K562 (cell line): ENCODE results near the gene FBL. TPM values are rescaled to one million over a fixed set of nuclear protein-coding genes. Genes with fewer than 3 reads are reported as not detected.

Source experiments
- ATAC-seq: fragments of 200-7000 bp; cut with Tn5 transposase; 3 replicates; pipeline ENCODE4 v1.9.1; 2020; ENCODE audit warnings: moderate library complexity
- BruUV-seq: library from RNA; stranded (reverse); fragments of 400-500 nt; replicated peaks from 2 replicates; lab custom pipeline; 2021; lab: Mats Ljungman, UMichigan
- CTCF ChIA-PET: fragments of 300-600 bp; formaldehyde crosslinking; extraction: SDS; loops from one replicate; lab custom pipeline; 2021; ENCODE audit warnings: low intra/inter-chr PET ratio; lab: Yijun Ruan, JAX
- POLR2A ChIA-PET: fragments of 300-600, 350-650 bp; sonication (Branson Sonifier 250); formaldehyde crosslinking; extraction: SDS; loops from one replicate; lab custom pipeline; 2021; ENCODE audit warnings: antibody characterized with exemption, inconsistent platforms; lab: Yijun Ruan, JAX
- DNase-seq, 4 experiments: peaks; one replicate each; pipeline versions ENCODE4 v3.0.0 to v3.0.0-alpha.2; 2011 to 2018; ENCODE audit warnings: low spot score in 3 of 4, mixed read lengths in 3 of 4; ENCODE audit errors: extremely low read depth in 1 of 4
- FAIRE-seq: peaks from 2 replicates; lab custom pipeline; 2011; peaks lifted over from hg19 to GRCh38; lab: Jason Lieb, UNC
- H2AFZ ChIP-seq: 2 replicates; pipeline ENCODE4 v1.6.0; 2011; ENCODE audit warnings: low read depth, low read length, control low read depth, inconsistent platforms
- H3K27ac ChIP-seq: fragments of 200-600 bp; 3 replicates; pipeline ENCODE4 v1.8.0; 2011; ENCODE audit warnings: low read depth, mild to moderate bottlenecking, control low read depth, inconsistent platforms, low read length, moderate library complexity, mixed read lengths; ENCODE audit errors: extremely low read depth
- H3K27me3 ChIP-seq, 2 experiments: fragments of 300-600 bp in 1 of 2; 2 replicates in 1 of 2; 3 replicates in 1 of 2; pipeline versions ENCODE4 v1.6.0 to v1.8.0; 2011; ENCODE audit warnings: inconsistent platforms in 2 of 2, low read length in 2 of 2, mild to moderate bottlenecking in 1 of 2, mixed read lengths in 1 of 2, moderate library complexity in 1 of 2; ENCODE audit not compliant: control insufficient read depth in 2 of 2, insufficient read depth in 2 of 2
- H3K36me3 ChIP-seq: fragments of 300-600 bp; 3 replicates; pipeline ENCODE4 v1.8.0; 2011; ENCODE audit warnings: mild to moderate bottlenecking, low read length, inconsistent platforms; ENCODE audit not compliant: control insufficient read depth, insufficient read depth
- H3K4me1 ChIP-seq, 2 experiments: fragments of 200-600 bp in 1 of 2; replicated peaks in 1 of 2; 2 replicates in 1 of 2; 3 replicates in 1 of 2; pipeline versions ENCODE4 v1.5.1 to v1.8.0; 2011; ENCODE audit warnings: inconsistent platforms in 2 of 2, low read length in 2 of 2, mild to moderate bottlenecking in 1 of 2, mixed read lengths in 1 of 2, moderate library complexity in 1 of 2; ENCODE audit not compliant: control insufficient read depth in 2 of 2, insufficient read depth in 2 of 2
- H3K4me2 ChIP-seq: 2 replicates; pipeline ENCODE4 v1.6.1; 2011; ENCODE audit warnings: low read length, control low read depth, inconsistent platforms, mixed read lengths; ENCODE audit not compliant: insufficient read depth
- H3K4me3 ChIP-seq: fragments of 200-600 bp; sonication (generic), shearing (Covaris generic); 2 replicates; pipeline ENCODE4 v1.5.1; 2016; ENCODE audit warnings: control low read depth, inconsistent platforms
- H3K79me2 ChIP-seq: fragments of 200-600 bp; 3 replicates; pipeline ENCODE4 v1.8.0; 2011; ENCODE audit warnings: low read length, inconsistent platforms; ENCODE audit not compliant: control insufficient read depth, insufficient read depth
- H3K9ac ChIP-seq, 2 experiments: 2 replicates each; pipeline versions ENCODE4 v1.6.0 to v1.6.1; 2011; ENCODE audit warnings: low read depth in 2 of 2, low read length in 2 of 2, control low read depth in 1 of 2, inconsistent platforms in 1 of 2, mild to moderate bottlenecking in 1 of 2, mixed read lengths in 1 of 2; ENCODE audit not compliant: insufficient read depth in 1 of 2
- H3K9me1 ChIP-seq: one replicate; pipeline ENCODE4 v1.6.0; 2011; ENCODE audit warnings: inconsistent platforms, mild to moderate bottlenecking, low read length, moderate library complexity; ENCODE audit not compliant: control insufficient read depth, insufficient read depth
- H3K9me3 ChIP-seq: replicated peaks from 2 replicates; pipeline ENCODE4 v1.5.1; 2011; ENCODE audit warnings: low read depth, low read length, inconsistent platforms; ENCODE audit not compliant: control insufficient read depth, insufficient read depth
- H4K20me1 ChIP-seq: replicated peaks from 2 replicates; pipeline ENCODE4 v1.6.1; 2011; ENCODE audit warnings: low read length, inconsistent platforms, mixed read lengths; ENCODE audit not compliant: control insufficient read depth, insufficient read depth
- CTCF ChIP-seq, 3 experiments: IDR thresholded peaks in 2 of 3; conservative IDR thresholded peaks in 1 of 3; 2 replicates each; pipeline ENCODE4 v1.5.1; 2011 to 2012; ENCODE audit warnings: low read length in 3 of 3, mild to moderate bottlenecking in 3 of 3, control low read depth in 2 of 3, improper control_type of control experiment in 1 of 3, inconsistent platforms in 1 of 3, low read depth in 1 of 3, mixed read lengths in 1 of 3, moderate library complexity in 1 of 3; ENCODE audit not compliant: insufficient read depth in 2 of 3
- ZNF589 ChIP-seq: fragments of 200-800 bp; sonication (Bioruptor generic); IDR thresholded peaks from 2 replicates; pipeline ENCODE4 v1.6.1; 2016; ENCODE audit warnings: low read depth, missing genetic modification characterization, missing compliant biosample characterization
- WGBS: fragments of 100-300 bp; shearing (Covaris generic); methylation state at CpG from one replicate; pipeline ENCODE4 v1.1.6; 2016; ENCODE audit warnings: low coverage, mixed read lengths; ENCODE audit not compliant: insufficient coverage; ENCODE audit errors: missing lambda C conversion rate; 5-methylcytosine and 5-hydroxymethylcytosine counted together
- in situ Hi-C: fragments of 300-500 bp; cut with MboI; formaldehyde crosslinking; loops from 4 replicates; pipeline ENCODE4 v1.15.0; 2018; ENCODE audit warnings: inconsistent platforms, mixed read lengths
- intact Hi-C: fragments of 100-400 bp; cut with micrococcal nuclease; formaldehyde crosslinking; loops from 2 replicates; pipeline ENCODE4 v1.14.2; 2022
- polyA plus RNA-seq, 8 experiments: library from polyadenylated mRNA; depleted of rRNA in 4 of 8; stranded (reverse) in 5 of 8; unstranded in 3 of 8; fragments of >200 nt; fragmentation: Nextera tagmentation in 2 of 8; fragmentation: Illumina TruSeq in 1 of 8; extraction: Ambion mirVana in 2 of 8; extraction: Trizol in 1 of 8; gene quantifications; 2 replicates each; pipeline versions ENCODE4 v1.2.1 to v1.2.3, GENCODE V29; 2011 to 2014; ENCODE audit warnings: inconsistent platforms in 1 of 8, missing spikeins in 1 of 8
- total RNA-seq, 7 experiments: library from RNA; depleted of rRNA in 6 of 7; stranded (reverse); fragments of >200 nt in 6 of 7; fragmentation: Illumina TruSeq in 2 of 7; extraction: Trizol in 2 of 7; gene quantifications; 2 replicates each; pipeline versions ENCODE4 v1.2.1 to v1.2.3, GENCODE V29; 2011 to 2021; ENCODE audit warnings: low replicate concordance in 1 of 7

FBL gene
- total and polyA plus RNA-seq, 9 of the 15 experiments (the other 6 are each of a cell fraction or from before 2014, with no cell fraction given) = 201 to 1,696 (median 696) TPM

GRCh38 chr19:39871886-39872866 is 26.0 kb upstream of the FBL start:
- ChIA-PET POLR2A (no interaction called here), CTCF (no interaction called here)
- Histone ChIP-seq H3K9ac (peak overlapping the region in 1 of 2 experiments; percentile 64; a peak in 1 of 4 replicates), H4K20me1 (no peaks in the 10 kb centered on the region), H2AFZ (no peak overlapping the region), H3K79me2 (no peaks in the 10 kb centered on the region), H3K9me3 (no peaks in the 10 kb centered on the region), H3K4me1 (peaks cover 0 to 21% of the 10 kb centered on the region in 2 experiments; a peak in 2 of 5 replicates), H3K9me1 (peaks cover 3% of the 10 kb centered on the region), H3K4me2 (no peak overlapping the region), H3K36me3 (no peaks in the 10 kb centered on the region), H3K27ac (no peak overlapping the region), H3K27me3 (peaks cover 15 to 57% of the 10 kb centered on the region in 2 experiments), H3K4me3 (no peak overlapping the region)
- FAIRE-seq (no peak), ATAC-seq (peak; percentile 63), DNase-seq (no peak)
- BruUV-seq = no TSS peak
- intact Hi-C loops = no loop called here
- no peak for TF ChIP-seq ZNF589 (CRISPR knock-in tag)
- TF ChIP-seq CTCF (IDR thresholded peaks at IDR 0.05 in 2 of 3, conservative IDR thresholded peaks at IDR 0.05 in 1 of 3; ENCODE audit: insufficient read depth in 2 of 3, low read depth in 1 of 3, low read length in 3 of 3) = 0 out of 6 replicates have a peak, but pooled peaks of 1 of the 3 experiments have one; percentile 18
- in situ Hi-C loops = no loop called here
- 26% methylated on average over 36 of the region's 47 CpGs for WGBS
